VCaP (cell line): ENCODE measurements around the gene NKX6-1.
A peak's percentile ranks its signal among the peaks of the same experiment; 100 is the strongest.

ENCODE experiments used
- H3K27ac ChIP-seq: fragments of 450-650 bp; 2 replicates; pipeline ENCODE4 v1.5.1; 2017
- CTCF ChIP-seq: fragments of 450-650 bp; conservative IDR thresholded peaks from 2 replicates; pipeline ENCODE4 v1.5.1; 2017; ENCODE audit warnings: mild to moderate bottlenecking, moderate library complexity

NKX6-1 gene

DNA sequence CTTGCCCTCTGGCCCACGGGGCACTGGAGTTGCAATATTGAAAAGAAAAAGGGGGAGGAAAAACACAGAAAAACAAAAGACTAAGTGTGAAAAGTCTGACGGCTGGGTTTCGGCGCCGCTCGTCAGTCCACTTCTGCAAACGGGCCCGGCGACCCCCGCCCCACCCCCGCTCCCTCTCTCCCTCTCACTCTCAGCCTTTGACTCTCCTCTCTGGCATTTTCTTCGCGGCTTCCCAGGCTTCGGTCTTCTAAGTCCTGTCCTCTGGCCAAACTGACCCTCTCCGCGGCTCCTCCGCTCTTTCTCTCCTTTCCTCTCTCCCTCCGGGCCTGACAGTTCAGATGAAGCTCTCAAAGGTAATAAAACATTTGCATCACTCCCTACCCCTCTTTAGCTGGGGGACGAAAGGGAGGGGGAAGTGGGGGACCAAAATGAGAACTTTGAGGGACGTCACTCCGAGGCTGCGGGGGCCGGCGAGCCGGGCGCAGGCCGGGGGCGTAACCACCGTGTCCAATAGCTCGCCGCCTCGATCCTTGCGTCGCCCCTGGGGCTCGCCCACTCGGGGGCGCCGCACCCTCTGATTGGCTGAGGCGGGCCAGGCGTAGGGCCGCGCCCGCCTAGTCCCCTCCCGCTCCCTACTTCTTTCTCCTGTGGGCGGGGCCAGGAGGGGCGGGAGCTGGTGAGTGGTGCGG is at the start of gene NKX6-1:
Gene NKX6-1 (minus strand): TSS at position 358 of the 689 bp plus-strand sequence. CDS start 1,064 bp downstream, outside the sequence.
- TF ChIP-seq CTCF = no peak
- peak within 1 kb of the TSS; percentile 47; the same call in 1 of the 2 replicates for H3K27ac ChIP-seq

DNA sequence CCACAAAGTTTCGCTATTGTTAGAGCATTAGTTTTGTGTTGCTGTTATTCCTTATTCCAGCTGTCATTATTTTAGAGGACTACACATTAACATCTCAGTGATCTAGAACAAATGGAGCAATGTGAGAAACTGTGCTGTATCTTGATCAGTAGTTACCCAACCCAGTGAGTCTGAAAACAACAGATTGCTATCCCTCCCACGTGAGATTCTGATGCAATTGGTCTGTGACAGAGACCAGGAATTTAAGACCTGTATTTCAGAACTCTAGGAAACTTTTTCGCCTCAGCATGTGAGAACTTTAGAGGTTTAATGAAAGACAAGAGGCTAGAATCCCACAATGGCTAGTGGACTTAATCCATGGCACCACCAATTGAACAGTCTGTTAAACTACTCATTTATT is 48.1 kb upstream of the NKX6-1 start:
- H3K27ac ChIP-seq = no peak overlapping the region
- no peak for TF ChIP-seq CTCF

GRCh38 chr4:84545093-84545492 is 46.0 kb upstream of the NKX6-1 start:
- H3K27ac ChIP-seq = no peak overlapping the region
- no peak for TF ChIP-seq CTCF

DNA sequence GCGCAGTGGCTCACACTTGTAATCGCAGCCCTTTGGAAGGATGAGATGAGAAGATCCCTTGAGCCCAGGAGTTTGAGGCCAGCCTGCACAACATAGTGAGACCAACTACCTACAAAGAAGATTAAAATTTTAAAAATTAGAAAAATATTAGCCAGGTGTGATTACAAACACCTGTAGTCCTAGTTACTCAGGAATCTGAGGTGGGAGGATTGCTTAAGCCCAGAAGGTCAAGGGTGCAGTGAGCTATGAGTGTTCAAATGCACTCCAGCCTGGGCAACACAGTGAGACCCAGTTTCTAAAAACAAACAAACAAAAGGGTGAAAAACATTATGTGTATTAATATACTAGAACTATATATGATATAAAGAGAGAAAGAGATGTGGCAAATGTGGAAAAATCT is 36.8 kb upstream of the NKX6-1 start:
- no peak for TF ChIP-seq CTCF
- no peak overlapping the region for H3K27ac ChIP-seq

DNA sequence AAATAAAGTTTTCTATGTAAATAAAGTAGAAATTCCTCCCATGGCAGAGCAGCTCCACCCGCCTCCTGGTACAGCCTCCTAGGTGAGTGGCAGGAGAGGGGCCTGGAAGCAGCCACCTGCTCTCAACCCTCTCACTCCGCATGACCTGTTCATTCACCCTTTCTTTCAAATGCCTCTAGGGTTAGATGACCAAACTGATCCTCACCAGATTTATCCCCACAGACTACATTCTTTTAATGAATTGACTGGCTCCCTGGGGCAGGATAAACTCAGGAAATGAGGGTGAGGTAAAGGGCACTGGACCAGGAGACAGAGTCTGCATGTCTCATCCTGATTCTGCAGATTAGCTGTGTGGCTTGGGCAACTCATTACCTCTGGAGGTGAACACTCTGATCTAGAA is 32.6 kb upstream of the NKX6-1 start:
- H3K27ac ChIP-seq = no peak overlapping the region
- no peak for TF ChIP-seq CTCF

DNA sequence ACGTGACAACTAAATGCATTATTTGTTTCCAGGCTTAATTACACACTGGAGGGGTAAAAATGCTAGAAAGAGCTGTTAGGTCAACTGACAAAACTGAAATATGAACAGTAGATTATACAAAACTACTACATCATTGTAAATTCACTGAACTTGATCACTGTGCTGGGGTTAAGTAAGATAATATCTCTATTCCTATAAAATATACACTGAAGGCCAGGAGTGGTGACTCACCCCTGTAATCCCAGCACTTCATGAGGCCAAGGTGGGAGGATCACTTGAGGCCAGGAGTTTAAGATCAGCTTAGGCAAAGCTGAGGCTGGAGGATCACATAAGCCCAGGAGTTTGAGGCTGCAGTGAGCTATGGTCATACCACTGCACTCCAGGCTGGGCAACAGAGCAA is 31.8 kb upstream of the NKX6-1 start:
- no peak for TF ChIP-seq CTCF
- H3K27ac ChIP-seq = no peak overlapping the region

DNA sequence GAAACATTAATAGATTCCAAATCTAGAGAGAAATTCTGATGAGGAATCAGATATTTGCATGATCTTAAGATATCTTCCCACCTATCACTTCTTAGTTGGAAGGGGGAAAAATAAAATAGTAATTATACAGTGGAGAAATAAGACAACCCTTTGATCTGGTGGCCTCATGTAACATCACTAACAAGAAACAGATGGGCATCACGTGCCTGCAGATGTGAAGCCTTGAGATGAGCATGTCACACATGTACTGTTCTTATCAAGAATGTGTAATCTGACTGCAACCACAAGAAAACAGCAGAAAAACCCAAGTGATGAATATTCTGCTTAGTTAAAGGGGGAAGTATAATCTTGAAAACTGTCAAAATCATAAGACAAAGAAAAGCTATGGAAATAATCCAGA is 31.4 kb upstream of the NKX6-1 start:
- TF ChIP-seq CTCF = no peak
- no peak overlapping the region for H3K27ac ChIP-seq
